ENCODE measurements around the gene PPIL6.

PPIL6 gene

DNA sequence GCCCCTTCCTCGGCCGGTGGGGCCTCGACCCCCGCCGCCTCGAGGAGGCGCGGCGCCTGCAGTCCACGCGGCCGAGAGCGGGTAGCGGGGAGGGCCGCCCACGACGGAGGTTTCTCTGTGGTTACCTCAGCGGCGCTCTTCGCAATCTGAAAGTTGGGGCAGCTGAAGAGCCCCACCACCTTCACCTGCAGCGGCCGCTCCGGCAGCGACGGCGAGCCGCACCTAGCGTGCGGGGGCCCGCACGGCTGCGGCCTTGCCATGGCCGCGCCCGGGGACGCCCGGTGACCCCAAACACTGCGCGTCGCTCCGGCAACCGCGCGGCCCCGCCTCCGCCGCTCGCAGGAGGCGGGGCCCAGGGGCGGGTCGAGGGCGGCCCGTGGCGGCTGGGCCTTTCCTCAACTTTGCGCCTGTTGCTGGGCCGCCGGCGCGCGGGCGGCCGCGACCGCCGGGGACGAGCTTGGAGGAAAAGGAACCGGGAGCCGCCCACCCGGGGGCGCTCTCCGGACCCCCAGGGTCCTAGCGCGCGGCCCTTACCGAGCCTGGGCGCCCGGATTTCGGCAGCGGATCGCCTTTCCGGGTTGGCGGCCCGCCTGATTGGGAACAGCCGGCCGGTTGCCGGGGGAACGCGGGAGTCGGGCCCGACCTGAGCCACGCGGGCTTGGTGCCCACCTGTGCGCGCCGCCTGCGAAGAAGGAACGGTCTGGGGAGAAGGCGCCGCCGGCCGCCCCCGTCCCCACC is at the start of gene PPIL6, which contains the start of gene SMPD2:
Gene PPIL6, minus strand, starts transcription at position 298 of the 738 bp plus-strand sequence. Its CDS starts 38 bp downstream, at position 260.
Gene SMPD2, plus strand, starts transcription at position 394 of the 738 bp plus-strand sequence. CDS start 398 bp downstream, outside the sequence.
- DNase-seq = peak; percentile 85

DNA sequence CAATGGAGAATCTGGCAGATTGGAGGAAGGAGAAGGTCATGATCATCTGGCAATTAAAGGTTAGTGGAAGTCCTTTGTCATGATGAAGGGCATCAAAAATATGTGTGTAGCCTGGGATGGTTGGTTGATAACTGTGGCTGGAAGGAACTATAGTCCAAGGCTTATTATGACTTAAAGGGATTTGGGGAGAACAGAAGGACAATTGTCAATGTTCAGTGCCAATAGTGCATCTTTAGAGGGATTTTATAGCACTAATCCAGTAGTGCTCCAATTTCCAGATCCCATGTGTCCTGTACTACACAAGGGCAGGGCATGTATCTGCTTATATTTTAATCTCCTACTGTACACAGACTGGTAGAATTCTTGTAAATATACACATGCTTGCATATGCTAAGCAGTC is 47.6 kb upstream of the PPIL6 start:
- no peak for DNase-seq

DNA sequence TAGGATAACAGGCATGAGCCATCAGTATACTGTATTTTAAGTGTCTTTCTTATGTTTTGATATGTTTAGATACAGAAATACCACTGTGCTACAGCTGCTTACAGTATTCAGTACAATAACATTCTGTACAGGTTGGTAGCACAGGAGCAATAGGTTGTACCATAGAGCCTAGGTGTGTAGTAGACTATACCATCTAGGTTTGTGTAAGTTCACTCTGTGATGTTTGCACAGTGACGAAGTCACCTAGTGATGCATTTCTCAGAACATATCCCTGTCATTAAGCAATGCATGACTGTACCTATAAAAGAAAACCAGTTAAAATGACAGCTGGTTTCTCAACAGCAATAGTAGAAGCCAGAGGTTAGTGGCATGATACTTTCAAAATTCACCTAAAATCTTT is 45.6 kb upstream of the PPIL6 start:
- no peak for DNase-seq

DNA sequence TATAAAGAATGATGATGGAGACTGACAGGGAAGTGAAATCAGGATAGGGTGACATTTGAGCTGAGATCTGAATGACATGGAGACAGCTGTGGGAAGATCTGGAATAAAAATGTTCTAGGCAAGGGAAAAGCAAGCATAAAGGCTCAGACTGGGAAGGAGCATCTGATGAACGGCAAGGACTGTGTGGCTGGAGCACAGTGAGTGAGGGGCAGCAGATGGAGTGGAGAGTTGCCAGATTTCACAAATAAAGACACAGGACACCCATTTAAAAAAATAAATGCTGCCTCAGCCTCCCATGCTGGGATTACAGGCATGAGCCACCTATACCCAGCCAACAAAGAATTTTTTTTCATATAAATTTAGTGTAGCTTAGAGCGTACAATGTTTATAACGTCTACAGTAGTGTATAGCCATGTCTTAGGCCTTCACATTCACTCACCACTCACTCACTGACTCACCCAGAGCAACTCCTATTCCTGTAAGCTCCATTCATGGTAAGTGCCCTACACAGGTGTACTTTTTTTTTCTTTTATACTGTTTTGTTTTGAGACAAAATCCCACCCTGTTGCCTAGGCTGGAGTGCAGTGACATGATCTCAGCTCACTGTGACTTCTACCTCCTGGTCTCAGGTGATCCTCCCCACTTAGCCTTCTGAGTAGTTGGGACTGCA is 45.0 kb upstream of the PPIL6 start:
- DNase-seq = no peak

DNA sequence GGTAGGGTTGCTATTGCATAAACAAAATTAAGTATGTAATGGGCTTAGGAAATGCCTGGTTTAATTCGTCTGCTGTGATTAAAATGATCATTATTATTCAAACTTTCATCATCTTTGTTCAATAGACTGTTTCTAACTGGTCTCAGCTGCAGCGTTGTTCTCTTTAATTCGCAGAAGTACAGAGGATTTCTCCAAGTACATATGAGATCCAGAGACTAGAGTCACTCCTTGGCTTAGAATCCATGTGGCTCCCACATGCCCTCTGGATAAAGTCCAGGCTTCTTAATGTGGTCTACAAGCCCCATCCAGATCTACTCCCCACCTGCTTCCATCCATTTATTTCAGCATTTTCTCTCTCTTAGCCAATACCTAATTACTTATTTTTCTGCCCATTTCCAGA is 43.7 kb upstream of the PPIL6 start:
- no peak for DNase-seq

DNA sequence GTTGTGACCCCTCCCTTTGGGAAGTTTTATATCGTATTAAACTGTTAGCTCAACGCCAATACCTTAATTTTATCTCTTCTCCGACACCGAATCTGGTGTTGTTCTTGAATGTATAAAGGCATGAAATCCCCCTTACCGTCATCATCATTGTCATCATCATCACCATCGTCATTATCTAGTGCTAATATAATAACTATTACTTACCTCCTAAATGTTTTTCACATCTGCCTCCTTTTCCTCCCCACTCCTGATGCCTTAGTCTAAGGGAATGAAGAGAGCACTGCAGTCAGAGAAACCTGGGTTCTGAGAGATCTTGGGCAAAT is 43.3 kb upstream of the PPIL6 start:
- DNase-seq = no peak

DNA sequence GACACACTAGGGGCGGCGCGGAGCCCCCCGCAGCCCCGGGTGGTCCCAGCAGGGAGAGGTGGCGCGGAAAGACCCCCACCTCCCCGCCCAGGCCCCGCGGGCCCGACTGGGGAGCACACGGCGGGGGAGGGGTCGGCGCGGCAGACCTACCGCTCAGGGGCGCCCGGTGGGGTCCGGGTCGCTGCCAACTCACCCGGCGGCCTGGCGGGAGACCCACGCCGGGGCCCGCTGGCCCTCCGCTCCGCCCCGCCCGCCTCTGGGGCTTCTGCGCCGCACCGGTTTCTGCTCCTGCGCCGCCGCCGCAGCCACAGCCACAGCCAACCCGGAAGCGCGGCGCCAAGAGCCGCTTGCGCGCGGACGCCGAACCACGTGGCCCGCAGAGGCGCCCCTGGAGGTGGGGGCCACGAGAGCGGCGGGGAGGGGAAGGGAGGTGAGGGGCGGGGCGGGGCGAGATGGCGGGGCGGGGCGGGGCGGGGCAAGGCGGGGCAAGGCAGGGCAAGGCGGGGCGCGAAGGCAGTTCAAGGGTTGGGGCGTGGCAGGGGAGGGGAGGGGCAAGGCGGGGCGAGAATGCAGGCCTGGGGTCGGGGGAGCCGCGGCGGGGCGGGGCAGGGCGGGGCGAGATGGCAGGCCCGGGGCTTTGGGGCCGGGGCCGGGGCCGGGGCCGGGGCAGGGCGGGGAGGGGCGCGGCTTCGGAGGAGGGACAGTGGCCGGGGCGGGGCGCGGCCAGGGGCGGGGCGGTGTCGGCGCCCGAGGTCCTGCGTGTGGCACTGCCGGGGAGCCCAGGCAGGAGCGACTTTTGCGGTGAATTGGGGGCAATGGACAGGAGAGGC is 42.7 kb upstream of the PPIL6 start, which contains the start of gene ZBTB24:
Gene ZBTB24, minus strand, starts transcription at position 315 of the 830 bp plus-strand sequence. CDS start 1,193 bp downstream, outside the sequence.
- peak; percentile 88 for DNase-seq

DNA sequence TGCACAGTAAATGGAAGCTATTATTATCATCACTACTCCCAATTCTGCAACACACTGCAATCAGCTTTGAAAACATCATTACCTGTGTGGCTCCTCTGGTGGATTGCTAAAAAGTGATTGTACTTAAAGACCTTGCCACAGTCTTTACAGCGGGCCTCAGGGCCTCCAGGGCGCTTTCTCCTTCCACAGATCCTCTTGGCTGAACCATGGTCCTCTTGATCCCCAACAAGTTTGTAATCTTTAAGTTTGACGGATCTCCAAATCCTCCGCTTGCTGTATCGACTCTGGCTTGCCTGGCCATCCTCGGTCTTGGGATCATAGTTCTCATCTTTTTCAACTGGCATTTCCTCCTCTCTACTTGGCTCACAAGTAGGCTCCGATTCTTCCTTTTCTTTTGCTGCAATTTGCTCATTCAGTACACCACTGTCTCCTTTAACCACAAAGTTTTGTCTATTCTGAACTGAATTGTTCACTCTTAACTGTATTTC is 40.6 kb upstream of the PPIL6 start:
- DNase-seq = no peak

DNA sequence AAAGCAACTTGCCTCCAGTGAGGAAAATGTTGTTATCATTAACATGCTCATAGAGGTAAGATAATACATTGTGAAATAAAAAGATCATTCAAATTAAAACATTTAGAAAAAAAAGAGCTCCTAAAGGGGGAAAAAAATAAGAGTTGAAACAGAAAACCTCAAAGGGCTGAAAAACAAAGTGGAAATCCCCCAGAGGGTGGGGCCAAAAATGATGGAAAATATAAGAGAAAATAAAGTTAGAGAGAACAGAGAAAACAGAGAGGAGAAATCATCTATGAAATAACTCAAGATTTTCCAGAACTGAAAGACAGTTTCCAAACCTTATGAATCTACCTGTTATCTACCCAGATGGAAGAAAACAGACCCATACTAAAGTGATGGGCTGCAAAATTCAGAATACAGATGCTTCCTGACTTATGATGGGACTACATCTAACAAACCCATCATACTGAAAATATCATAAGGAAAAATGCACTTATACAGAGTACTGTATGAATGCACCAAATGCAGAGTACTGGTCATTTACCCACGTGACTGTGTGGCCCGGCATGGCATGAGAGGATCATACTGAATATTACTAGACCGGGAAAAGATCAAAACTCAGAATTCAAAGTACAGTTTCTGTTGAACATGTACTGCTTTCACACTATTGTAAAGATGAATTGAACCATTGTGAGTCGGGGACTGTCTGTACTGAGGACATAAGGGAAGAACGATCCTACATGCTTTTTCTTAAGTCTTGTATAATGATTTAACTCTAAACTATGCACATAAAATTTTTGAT is 38.6 kb upstream of the PPIL6 start:
- DNase-seq = no peak

DNA sequence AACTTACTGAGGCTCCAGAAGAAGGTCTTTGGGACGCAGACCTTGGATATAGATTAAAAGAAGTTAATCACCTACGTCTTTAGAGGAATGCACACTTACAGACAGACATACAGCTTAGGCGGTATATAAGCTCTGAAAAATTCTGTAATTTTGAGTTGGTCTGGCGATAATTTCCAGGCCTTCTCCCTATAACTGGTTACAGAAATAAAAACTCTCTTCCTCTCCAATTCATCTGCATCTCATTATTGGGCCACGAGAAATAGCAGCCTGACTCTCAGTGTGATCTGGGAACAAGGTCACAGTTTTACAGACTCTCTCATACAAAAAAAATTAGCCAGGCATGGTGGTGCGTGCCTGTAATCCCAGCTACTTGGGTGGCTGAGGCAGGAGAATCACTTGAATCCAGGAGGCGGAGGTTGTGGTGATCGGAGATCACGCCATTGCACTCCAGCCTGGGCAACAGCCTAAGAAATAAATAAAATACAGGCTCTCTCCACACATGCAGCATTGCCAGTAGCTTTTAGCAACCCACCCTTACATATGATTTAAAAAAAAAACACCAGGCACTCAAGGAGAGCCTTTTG is 37.9 kb upstream of the PPIL6 start:
- no peak for DNase-seq

DNA sequence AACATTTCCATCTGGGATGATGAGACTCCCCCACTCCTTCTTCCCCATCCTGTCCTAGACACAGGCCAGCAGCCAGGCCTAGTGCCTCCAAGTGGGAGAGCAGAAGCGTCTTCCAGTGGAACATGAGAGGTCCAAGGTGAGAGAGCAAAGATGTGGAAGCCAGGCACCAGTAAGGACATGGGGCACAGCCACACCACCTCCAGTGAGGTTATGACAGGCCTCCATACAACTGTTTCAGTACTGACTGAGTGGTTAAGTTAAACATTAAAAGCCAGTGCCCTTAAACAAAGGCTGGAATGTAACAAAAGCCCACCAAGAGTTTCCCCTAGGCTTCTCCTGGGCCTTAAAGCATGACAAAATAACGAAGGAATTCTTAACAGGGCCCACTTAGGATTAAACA is 37.3 kb upstream of the PPIL6 start:
- DNase-seq = no peak

DNA sequence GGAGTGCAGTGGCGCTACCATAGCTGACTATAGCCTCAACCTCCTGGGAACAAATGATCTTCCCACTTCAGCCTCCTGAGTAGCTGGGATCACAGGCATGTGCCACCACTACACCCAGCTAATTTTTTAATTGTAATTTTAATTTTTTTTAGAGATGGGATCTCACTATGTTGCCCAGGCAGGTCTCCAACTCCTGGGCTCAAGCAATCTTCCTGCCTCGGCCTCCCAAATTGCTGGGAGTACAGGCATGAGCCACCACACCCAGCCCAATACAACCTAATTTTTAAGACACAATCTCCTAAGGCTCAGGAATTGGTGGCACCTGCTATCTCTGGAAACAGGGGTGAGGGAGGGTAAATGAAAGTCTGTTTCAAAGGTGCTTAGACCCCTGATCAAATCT is 36.8 kb upstream of the PPIL6 start:
- no peak for DNase-seq

DNA sequence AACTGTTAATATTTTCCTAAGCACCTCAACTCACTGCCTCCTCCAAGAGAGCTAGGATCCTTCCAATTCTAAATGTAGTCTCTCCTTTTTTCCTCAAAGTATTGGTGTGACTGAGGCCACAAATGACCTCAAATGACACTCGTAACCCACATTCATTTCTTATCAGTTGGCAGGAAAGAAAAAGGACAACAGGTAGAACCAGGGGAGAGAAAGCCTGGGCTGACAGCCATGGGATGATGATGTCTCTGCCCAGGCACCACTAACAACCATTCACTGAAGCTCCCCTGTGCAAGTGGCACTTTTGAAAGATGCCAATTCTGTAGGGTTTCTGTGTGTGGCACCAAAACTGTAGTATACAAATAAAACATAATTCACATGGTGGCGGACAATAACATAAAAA is 35.2 kb upstream of the PPIL6 start:
- no peak for DNase-seq

DNA sequence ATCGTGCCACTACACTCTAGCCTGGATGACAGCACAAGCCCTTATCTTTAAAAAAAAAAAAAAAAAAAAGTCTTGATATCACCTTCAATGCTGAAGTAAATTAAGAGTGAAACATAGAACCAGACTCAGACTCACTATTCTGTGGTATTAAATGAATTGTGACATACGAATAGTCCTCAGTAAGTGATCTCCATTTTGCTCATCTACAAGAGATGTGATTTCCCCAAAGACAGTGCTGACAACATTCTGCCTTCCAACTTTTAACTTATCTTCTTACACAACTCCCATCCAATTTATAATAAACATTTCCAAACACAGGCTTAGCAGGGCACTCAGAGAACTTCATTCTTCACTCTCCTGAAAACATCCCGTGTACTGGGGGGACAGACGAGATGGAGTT is 34.6 kb upstream of the PPIL6 start:
- DNase-seq = no peak

DNA sequence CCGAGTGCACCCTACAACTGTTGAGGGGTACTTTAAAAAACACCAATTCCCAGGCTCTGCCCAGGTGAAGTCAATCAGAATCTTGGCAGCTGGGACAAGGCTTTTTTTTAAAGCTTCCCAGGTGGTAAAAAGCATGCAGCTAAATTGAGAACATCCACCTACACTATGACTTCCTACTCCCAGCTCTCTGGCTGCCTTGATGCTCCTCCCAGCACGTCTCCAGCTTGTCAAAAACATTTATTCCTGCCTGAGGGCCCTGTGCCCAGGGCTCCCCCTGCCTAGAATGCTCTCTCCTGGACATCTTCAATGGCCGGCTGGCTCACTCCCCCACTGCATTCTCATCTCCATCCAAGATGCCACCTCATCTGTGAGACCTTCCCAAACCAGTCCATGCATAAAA is 32.7 kb upstream of the PPIL6 start:
- DNase-seq = no peak

DNA sequence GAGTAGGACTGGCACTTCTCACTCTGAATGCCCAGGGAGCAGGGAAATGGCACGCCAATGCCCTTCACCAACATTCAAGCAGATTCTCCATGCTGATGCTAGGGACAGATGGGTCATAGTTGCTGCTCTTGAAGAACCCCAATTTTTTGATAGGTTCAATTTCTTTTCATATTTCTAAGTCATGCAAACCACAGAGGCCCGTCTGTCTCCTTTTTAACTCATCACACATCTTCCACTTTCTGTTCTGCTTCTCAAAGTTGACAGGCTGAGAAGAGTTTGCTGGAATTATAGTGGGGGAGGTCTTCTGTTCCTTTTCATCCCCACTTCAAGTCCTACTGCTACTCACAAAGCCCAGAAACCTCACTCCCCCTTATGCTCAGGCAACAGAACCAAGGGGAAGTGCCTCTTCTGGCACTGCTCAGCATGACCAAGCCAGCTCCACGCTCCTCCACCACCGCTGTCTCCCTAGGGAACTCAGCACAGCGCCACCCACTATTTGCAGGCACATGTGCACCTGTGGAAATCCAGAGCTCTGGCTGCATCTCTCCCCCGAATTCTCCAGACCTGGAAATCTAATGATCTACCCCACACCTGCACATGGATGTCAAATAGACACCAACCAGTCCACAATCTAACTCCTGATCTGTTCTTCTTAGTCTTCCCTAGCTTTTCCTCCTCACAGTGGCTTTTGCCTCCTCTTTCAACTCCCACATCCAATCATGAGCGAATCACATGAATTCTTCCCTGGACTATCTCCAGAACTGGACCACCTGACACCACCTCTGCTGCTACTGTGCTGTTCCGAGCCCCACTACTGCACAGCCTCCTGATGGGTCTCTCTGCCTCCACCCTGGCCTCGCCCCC is 31.9 kb upstream of the PPIL6 start:
- no peak for DNase-seq

DNA sequence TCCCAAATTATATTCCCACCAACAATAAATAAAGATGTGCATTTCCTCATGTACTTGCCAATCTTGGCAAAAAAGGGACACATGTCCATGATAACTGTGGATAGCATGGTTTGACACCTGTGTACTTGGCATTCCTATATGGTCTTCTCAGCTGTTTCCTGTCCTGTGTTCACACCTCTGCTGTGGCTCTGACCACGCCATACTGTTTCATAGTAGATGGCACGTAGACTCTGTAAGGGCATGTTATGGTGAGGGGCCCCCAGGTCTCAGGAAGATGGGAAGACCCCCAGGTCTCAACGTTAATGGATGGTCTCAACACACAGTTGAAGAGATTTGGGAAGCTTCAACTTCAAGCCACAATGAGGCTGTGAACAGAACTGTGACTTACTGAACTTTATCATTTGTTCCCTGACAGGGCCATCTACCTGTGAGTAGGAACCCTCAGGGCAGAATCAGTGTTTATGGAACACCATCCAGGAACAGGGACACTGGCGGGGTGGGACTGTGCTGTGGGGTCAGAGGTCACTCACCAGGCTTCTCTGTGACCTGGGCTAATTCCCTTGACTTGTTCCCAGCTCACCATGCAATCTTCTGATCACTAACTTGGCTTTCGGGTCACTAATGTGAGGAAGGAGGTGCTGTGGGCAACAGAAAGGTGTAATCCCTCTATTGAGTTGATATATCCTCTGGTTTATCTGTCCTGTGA is 30.8 kb upstream of the PPIL6 start:
- DNase-seq = no peak

DNA sequence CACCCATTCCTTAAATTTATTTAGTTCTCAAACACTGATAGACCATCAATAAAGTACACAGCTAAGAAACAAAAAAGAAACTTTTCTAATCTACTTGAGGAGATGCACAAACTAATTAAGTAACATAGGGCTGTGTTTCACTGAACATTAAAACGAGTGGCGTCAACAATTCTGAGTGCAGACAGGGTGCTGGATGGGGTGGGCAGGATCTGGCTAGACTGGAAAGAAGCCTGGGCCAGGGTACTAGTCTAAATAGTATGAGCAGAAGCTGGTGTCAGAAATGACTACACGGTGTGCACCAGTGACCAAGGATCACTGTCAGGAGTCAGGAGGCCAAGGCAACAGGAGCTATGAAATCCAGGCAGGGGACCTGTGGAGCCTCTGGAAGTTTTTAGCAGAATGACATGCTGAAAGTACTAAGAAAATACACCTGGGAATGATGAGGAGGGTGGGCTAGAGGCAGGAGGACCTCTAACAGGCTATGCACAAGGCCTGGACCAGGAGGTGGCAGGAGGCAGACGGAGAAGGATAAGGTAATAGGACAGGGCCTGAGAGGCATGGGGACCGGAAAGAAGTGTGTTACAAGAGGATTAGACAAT is 29.3 kb upstream of the PPIL6 start:
- DNase-seq = no peak

DNA sequence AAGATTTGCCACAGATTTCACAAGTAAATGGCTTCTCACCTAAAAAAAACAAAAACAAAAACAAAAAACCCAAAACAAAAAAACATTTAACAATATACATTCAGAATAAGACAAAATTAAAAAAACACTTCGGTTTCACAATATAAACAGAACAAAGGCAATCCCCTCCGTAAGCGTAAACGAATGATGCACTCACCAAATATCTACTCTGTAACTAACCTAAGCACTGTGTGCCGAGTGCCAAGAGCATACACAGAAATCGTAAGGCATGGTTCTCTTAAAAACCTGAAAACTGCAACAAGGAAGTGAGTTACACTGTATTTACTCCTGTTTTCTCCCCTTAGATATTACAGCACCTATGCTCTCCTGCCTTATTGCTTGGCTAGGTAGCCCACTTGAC is 27.3 kb upstream of the PPIL6 start:
- DNase-seq = no peak

Measured in activated CD8-positive, alpha-beta memory T cell treated with anti-CD3 and anti-CD28 coated beads, Interleukin-2, amount 50 U/mL, for 4 hours (primary cell).